NCI-H2196 (cell line): ENCODE data around the gene CEP104.
"Not testable (repeated sequence)": the region's sequence is repeated elsewhere in the genome, so short reads cannot be mapped to it uniquely, and the experiment has no call there.

Source experiments
- DNase-seq: peaks from one replicate; lab custom pipeline; 2025; ENCODE audit not compliant: unreplicated experiment; lab: John Stamatoyannopoulos, UW

Gene CEP104

DNA sequence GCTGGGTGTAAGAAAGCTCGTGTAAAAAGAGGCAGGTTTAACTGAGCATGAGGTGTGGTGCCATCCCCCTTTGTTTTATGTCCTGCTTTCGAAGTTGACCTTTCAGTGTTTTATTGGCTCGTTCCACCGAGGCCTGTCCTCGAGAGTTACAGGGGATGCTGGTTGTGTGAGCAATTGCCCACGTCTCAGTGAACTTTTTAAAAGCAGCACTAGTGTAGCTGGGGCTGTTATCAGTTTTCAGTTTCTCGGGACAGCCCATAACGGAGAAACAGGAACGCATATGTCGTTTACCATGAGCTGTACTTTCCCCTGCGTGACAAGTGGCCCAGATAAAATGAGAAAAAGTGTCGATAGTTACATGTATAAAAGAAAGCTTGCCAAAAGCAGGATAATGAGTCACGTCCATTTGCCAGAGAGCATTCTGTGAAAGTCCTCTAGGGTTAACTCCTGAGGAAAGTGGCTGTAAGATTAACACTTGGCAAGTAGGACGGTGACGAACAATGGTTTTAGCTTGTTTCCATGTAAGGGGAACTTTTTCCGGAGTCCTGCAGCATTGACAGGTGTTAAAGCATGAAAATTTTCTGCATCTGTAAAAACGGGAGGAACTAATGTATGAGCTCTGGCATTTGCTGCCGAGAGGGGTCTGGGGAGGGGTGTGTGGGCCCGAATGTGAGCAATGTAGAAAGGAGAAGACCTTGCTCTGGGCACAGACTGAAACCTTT, 52.9 kb downstream of the CEP104 start:
- DNase-seq, result no peak

GRCh38 chr1:3800795-3801194, 56.2 kb downstream of the CEP104 start:
- DNase-seq, result not testable (repeated sequence)

GRCh38 chr1:3799976-3800685, 56.9 kb downstream of the CEP104 start:
- peak; percentile 24 for DNase-seq

- DNase-seq, result peak; percentile 91
These were observed 60.6 kb downstream of the CEP104 start, which contains the start of gene LRRC47 for GRCh38 chr1:3796215-3797061. LRRC47 (minus strand) TSS chr1:3796498; CDS start chr1:3796476, 22 bp downstream.

GRCh38 chr1:3795453-3796214, 61.4 kb downstream of the CEP104 start:
- DNase-seq, result no peak

DNA sequence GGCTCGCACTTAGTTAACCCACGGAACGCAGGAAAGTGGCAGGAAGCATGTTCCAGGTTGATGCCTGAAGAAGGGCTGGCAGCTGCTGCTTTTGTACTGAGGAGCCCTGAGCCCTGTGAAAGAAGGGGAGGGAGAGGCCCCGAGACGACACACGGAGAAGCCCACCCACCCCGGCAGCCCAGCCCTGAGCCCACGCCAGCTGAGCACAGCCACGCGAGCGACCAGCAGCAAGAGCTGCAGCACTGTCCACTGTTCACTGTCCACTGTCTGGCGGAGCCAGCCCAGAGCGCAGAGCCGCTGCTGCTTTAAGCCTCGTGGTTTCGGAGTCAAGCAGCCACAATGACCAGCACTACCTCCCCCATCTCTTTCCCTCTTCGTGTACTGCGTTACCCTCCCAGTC, 66.1 kb downstream of the CEP104 start:
- no peak for DNase-seq

GRCh38 chr1:3790500-3790923, 66.5 kb downstream of the CEP104 start:
- no peak for DNase-seq

GRCh38 chr1:3789421-3790300, 67.3 kb downstream of the CEP104 start:
- DNase-seq, result no peak

DNA sequence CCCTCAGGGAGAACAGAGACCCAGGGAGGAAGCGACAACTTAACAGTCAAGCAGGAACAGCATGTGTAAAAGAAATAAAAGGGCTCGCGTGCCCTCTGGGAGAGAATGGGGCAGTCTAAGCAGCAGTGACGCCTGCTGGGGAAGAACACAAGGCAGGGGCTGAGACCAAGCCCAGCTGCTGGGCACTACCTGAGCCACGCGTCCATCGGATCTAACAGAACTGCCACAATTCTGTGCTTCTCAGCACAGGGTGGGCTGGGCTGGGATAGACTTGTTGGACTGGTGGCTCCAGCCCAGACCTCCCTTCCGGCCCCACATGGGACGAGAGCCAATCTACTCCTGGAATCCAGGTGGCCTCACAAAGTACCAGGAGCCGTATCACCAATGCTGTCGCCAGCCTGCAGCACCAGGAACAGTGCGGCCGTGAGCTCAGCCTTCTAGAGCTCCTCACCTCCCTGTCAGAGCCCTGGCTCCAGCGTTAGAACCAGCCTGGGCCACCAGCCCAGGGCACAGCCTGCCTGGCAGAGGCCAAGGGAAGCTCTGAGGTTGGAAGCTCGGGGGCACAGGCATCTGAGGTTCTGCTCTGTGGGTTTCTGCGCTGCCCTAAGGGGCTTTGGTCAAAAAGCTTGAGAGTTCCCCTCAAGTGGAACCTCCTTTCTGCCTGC, 68.1 kb downstream of the CEP104 start:
- no peak for DNase-seq

DNA sequence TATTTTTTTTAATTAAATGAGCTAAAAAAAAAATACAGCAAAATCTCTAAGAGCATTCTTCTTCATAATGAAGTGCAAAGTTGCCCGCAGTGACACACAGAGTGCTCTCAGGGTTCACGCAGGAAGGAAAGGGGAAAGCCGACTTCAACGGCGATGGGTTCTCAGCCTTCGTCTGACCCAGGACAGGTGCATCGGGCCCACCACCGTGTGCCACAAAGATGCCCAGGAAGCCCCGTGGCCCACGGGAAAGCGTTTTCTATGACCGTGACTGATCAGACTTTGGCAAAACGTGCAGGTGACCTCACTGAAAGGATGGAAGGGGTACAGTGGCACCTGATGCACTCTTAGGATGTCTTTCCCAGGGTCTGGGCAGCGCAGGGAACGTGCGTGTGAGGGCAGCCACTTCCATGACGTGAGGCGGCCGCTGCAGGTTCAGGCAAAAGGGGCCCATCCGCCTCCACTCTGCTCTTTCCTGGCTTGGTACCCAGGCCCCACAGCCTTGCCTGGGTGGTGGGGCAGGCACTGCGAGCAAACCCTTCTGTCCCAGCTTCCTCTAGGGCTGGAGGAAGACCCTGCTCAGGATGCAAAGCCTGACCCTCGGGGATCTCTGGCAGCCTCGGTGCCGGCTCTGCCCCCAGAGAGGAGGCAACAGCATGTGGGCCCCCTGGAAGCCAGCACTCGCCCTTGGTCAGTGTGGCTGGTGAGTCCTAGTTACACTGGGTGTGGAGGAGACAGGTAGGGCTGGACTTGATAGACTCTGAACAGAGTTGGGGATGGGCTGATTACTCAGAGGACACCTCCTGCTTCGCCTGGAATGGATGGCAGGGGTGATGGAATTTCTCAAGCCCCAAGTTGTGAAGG, 69.0 kb downstream of the CEP104 start:
- no peak for DNase-seq

GRCh38 chr1:3787349-3787715, 69.7 kb downstream of the CEP104 start:
- DNase-seq, result no peak

- DNase-seq, result no peak
These were observed 70.3 kb downstream of the CEP104 start for GRCh38 chr1:3786468-3787348.

DNA sequence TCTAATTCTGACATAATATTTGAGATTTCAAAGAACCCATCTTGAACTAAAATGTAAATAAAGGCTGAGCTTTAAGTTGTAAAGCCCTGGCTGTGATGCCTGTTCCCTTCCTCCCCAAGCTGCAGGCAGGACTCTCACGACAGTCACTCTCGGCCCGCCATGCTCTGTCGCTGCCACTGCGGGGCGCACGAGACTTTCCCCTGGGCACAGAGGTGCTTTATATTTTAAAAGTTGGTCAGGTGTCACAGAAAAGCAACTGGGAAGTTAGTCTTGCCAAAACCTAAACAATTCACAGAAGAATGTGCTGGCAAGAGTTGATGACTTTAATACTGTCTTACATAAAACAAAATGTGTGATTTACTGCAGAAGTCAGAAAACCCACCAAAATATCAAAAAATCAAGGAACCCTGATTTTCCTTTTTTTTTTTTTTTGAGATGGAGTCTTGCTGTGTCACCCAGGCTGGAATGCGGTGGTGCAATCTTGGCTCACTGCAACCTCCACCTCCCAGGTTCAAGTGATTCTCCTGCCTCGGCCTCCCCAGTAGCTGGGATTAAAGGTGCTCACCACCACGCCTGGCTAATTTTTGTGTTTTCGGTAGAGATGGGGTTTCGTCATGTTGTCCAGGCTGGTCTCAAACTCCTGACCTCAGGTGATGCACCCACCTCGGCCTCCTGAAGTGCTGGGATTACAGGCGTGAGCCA, 71.4 kb downstream of the CEP104 start:
- DNase-seq, result no peak

DNA sequence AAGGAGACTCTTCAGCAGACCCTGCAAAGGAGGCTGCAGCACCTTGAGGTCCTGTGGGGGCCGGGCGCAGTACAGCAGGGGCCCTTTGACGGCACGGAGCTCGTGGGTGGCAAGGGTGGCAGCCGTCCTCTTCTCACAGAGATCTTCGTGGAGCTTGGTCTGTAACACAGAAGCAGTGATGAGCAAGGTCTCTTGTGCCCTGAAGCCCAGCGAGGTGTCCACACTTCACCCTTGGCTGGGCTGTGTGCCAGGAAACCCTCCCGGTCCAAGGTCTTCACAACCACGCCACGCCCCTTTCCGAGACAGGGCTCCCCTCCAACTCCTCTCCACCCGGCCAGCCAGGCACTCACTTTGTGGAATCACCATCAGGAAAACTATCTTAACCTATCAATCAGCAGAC, 72.0 kb downstream of the CEP104 start:
- no peak for DNase-seq

GRCh38 chr1:3783651-3784474, 73.1 kb downstream of the CEP104 start:
- DNase-seq, result no peak

DNA sequence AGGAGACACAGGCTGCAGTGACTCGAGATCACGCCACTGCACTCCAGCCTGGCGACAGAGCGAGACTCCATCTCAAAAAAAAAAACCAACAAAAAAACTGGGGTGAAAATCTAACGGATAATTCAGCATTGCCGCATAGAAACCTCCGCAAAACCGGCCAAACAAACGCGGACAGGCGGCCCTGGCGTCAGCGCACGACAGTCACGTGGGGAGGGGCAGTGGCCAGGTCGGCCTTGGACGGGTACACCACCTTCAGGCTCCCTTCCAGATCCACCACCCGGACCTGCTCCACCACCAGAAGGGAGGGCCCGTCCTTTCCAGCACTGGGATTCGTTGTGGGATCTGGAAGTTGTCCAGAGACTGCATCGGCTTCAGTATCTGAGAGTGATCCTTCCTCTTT, 76.1 kb downstream of the CEP104 start:
- DNase-seq, result no peak
